ENCODE data around the gene PPFIBP1.

DNA sequence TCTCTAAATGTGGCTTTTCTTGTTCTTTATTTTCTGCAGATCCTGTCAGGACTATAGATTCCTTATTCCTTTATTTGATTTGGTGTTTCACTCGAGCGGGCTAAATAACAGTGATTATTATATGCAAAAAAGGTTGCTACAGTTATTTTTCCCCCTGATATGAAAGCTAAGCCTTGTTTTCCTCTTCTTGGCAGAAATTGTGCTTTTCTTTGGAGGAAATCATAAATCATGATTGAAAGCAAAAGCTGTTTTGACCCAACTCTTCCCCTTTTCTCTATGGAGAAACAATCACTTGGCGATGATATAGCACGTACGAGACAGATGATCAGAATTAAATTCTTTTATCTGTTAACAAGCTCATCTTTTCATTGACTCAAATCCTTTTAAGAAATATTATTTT lies 31.4 kb downstream of the PPFIBP1 start:
- TF ChIP-seq, protein P1, sequence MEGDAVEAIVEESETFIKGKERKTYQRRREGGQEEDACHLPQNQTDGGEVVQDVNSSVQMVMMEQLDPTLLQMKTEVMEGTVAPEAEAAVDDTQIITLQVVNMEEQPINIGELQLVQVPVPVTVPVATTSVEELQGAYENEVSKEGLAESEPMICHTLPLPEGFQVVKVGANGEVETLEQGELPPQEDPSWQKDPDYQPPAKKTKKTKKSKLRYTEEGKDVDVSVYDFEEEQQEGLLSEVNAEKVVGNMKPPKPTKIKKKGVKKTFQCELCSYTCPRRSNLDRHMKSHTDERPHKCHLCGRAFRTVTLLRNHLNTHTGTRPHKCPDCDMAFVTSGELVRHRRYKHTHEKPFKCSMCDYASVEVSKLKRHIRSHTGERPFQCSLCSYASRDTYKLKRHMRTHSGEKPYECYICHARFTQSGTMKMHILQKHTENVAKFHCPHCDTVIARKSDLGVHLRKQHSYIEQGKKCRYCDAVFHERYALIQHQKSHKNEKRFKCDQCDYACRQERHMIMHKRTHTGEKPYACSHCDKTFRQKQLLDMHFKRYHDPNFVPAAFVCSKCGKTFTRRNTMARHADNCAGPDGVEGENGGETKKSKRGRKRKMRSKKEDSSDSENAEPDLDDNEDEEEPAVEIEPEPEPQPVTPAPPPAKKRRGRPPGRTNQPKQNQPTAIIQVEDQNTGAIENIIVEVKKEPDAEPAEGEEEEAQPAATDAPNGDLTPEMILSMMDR (IDR thresholded peaks at IDR 0.05) = no peak
- TF ChIP-seq POLR2A (IDR thresholded peaks at IDR 0.05) = no peak
